GM18498 (cell line): Measurements from ENCODE around the gene CRLF1.
"Not testable (repeated sequence)": the region's sequence is repeated elsewhere in the genome, so short reads cannot be mapped to it uniquely, and the experiment has no call there.

Experiments used
- ATAC-seq: cut with Tn5 transposase; IDR thresholded peaks from one replicate; pipeline ENCODE4 v1.9.1; 2021; ENCODE audit warnings: mild to moderate bottlenecking, moderate library complexity; ENCODE audit not compliant: unreplicated experiment

CRLF1 gene

GRCh38 chr19:18609717-18610051 lies 3.1 kb upstream of the CRLF1 start:
- no peak for ATAC-seq

DNA sequence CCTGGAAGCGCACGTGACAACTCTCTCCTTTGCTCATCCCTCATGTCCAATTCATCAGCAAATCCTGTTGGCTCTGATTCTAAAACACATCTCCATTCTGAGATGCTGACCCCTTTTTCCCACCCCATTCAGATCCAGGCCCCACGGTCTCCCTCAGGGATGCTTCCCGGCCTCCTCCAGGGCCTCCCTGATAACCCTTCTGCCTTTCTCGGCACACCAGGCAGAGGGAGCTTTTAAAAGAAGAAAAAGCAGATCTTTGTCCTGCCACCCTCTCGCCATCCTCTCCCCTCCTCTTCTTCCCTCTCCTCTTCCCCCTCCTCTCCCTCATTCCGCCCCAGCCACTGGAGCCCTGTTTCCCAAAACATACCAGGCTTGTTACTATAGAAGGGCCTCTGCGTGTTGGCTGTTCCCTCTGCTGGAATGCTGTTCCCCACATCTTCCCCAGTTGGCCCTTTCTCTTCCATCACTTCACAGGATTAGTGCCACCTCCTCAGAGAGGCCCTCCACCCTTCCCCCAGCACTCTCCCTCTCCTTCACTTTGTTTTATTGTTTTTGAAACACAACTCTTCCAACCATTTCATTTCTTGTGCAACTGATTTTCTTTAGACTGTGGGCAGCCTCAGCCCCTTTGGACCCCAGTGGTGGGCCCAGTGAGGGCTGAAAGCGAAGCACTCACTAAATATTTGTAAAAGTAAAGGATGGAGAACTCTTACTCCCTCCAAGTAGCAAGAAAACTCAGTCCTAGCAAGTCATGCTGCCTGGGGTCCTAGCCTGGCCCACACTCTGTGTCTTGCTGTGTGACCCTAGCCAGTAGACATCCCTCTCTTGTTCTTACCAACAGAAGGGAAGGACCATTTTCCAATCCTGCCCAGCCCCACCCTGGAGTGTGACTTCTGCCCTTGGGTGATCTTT lies 2.5 kb upstream of the CRLF1 start:
- no peak for ATAC-seq

GRCh38 chr19:18608102-18608804 lies 1.7 kb upstream of the CRLF1 start:
- no peak for ATAC-seq

DNA sequence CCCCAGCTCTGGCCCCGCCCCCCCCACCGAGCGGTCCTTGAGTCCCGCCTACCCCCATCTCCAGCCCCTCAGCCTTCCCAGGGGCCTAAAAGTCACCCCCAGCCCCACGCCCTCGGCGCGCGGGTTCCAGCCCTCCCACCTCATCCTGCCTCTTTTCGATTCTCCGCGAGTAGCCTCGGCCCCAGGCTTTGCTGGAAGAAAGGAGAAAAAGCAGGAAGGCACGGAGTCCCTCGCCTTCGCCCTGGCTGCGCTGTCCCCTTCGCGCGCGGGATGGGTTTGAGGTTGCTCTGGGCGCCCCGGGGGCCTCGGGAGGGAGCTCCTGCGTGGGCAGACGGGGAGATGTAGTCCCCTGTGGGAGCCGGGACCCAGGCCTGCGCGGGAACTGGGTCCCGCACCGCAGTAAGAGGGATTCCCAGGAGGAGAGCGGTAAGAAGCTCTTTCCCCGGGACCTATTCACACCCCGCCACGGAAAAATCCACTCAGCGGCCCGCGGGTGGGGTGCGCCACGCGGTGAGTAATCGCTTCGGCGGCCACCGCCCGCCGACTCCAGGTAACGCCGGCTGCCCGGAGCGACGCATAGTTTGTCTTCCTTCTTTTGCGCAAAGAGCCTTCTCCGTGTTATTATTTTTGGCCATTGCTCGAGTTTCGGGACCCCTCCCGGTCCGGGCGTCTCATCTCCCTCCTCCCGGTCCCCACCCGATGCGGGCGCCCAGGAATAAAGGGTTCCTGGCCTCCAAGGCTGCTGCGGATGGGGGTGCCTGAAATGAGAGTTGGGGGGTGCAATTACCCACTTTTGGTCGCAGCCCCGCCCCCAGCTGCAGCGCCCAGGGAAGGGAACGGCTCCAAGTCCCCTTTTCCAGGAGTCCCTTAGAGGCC lies 865 bp upstream of the CRLF1 start:
- ATAC-seq, result no peak

- no peak for ATAC-seq
Measured at GRCh38 chr19:18605546-18606280, 886 bp downstream of the CRLF1 start.

DNA sequence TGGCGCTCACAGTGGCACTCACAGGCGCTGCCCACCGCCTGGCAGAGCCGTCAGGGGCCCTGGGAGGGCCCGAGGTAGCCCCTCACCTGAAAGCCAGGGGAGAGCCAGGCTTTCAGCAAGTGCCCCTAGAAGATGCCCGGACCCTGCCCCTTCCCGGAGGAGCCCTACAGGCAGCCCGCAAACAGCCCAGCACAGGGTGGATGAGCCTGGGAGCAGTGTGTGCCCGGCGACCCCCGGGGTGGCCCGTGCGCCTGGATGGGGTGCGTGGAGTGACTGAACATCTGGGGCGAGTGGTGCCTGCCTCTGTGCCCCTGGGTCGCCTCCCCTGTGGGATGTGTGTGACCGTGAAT lies 1.4 kb downstream of the CRLF1 start:
- ATAC-seq, result no peak

DNA sequence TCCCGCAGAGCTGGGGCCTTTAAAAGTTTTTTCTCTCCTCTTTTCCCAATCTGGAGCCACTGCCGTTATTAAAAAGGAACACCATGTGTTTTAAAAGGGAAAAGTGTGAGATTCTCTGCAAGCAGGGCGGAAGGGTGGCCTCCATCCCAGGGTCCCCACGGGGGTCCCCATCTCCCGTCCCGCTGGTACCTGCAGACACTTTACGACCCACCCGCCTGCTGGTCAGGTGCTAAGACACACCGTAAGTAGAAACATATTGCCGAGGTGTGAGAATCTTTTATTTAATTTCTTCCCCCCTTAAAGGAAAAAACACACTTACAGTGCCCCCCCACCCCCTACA lies 1.8 kb downstream of the CRLF1 start:
- no peak for ATAC-seq

DNA sequence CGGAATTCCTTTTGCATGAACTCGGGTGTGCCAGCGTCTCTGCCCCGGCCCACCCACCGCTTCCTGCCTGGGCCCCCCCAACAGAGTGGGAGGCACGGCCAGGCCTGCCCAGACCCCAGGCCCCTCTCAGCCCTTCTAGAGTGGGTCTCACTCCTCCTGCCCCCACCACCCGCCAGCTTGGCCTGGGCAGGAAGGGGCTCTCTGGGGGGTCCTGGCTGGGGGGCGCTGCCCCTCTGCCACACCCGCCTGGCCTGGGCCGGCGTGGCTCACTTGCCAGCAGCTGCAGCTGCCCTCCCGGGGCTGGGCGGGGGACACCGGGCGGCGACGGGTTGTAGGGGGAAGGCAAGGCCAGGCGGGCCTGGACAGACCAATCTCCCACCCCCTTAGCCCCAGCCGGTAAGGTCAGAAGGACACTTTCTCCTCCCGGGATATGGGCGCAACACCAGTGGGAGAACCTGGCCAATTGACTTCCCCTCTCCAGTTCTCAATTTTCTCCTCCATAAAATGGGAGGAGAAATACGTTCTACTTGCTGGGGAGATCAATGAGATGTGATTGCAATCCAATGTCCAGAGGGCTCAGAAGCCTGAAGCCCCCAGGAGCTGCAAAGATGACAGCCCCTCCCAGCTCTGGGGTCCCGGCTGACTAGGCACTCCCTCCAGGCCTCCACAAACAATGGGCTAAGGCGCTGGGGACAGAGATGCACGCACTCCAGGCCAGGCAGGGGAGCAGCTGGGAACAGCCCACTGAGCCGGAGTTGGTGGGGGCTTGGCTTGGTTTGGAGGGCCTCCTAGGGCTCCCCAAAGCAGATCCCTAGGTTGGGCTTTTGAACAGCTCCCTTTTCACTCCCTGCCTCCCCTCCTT lies 2.4 kb downstream of the CRLF1 start:
- no peak for ATAC-seq

DNA sequence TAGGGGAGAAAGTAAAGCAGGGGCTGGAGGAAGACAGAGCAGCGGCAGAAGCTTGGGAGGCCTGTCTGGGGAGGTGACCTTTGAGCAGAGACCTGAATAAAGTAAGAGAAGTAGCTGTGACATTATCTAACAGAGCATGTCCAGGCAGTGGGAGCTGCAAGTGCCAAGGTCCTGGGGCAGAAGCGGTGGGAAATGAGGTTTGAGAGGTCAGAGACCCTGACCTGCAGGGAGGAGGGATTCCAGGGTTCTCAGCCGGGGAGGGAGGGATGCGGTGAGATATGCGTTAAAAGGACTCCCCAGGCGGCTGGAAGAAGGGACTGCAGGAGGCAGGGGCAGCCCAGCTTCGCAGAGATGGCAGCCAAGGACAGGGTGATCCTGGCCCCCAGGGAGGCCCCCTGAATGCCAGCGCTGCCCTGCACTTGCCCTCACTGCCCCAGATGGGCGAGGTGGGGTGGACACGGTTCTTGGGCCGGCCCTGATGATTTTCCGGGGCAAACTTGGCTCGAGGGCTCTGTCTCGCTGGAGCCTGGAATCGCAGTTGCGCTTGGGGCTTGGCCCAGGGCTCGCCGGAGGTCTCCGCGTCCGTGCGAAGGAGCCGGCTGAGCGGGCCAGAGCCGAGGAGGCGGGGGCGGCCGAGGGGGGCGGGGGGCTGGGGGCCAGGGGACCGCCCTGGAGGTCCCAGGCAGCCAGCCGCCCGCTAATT lies 3.2 kb downstream of the CRLF1 start:
- no peak for ATAC-seq

GRCh38 chr19:18601875-18602274 lies 4.7 kb downstream of the CRLF1 start:
- ATAC-seq, result no peak

DNA sequence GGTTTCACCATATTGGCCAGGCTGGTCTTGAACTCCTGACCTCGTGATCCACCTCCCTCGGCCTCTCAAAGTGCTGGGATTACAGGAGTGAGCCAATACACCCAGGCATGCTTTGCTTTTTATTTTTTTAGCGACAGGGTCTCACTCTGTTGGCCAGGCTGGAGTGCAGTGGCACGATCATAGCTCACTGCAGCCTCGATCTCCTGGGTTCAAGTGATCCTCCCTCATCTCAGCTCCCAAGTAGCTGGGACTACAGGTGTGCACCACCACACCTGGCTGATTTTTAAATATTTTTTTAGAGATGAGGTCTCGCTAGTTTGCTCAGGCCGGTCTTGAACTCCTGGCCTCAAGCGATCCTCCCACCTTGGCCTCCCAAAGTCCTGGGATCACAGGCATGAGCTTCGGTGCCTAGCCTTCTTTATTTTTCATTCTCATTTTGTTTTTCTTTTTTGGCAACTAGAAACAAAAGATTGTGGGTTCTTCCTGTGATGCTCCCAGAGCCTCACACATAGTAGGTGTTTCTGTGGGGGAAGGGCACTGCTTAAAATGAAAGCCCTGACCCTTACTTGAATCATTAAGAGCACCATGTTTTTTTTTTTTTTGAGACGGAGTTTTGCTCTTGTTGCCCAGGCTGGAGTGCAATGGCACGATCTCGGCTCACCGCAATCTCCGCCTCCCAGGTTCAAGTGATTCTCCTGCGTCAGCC lies 5.8 kb downstream of the CRLF1 start:
- not testable (repeated sequence) for ATAC-seq

GRCh38 chr19:18599485-18599884 lies 7.1 kb downstream of the CRLF1 start:
- no peak for ATAC-seq

DNA sequence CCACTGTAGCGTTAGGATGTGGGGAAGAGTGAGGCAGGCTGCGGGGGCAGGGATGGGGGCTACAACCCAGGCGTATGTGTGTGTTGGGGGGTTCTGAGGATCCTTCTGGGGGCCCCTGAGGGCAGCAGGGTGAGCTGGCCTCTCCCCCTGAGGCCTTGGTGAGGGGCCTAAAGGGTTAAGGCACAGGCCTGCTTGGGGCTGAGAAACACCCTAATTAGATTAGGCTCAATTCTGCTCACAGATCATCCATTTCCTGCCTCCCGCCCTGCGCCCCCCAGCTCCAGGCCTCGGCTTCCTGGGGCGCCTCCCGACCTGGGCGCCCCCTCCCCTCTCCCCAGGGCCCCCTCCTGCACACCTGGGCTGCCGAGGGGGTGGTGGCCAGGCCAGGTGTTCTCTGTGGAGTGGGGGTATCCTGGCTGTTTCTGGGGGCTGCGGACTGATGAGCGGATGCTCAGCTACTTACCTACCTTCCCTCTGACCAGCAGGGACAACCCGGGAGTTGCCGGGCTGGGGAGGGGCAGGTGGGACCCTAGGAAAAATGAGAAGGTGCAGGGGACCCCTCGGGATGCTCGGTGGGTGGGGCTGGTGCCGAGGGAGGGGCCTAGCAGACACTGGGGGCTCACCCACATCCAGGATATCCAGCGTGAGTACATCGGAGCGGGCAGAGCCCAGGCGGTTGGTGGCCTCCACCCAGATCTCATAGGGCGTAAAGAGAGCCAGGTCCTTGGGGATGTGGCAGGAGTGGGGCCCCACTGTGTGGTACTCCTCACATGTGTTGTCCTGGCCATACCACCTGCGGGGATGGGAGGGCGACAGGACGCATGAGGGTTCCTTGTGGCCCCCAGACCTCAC lies 8.6 kb downstream of the CRLF1 start:
- ATAC-seq, result no peak

DNA sequence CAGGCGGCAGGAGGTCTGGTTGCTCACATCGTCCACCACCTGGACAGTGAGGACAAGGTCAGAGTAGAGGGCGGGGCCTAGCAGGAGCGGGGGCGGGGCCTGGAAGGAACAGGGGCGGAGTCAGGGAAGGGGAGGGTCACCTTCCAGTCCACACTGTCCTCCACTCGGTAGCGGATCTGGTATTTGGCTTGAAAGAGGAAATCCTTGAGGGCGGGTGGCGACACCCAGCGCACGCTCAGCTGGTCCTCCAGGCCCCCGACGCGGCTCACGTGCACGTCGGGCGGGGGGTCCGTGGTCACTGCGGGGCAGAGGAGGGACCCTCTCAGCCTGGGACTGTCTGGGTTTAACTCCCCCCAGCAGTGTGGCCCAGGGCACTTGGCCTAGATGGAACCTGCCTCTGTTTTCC lies 9.8 kb downstream of the CRLF1 start:
- no peak for ATAC-seq

DNA sequence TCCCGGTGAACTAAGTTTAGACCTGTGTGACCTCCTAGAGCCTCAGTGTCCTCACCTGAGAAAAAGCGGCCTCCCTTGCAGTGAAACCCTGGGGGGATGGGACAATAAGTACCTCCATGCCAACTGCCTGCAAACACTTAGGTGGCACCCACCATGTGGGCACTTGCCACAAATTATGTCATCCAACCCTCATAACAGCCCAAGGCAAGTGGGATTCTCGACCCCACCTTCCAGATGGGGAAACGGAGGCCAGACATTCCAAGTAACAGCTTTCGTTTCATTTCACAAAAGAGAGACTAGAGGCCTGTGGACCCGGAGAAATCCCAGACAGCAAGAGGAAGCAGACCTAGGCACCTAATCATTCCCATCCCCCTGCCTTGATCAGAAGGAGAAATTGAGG lies 11.1 kb downstream of the CRLF1 start:
- ATAC-seq, result no peak

- ATAC-seq, result no peak
Measured at GRCh38 chr19:18594824-18595373, 11.7 kb downstream of the CRLF1 start.

GRCh38 chr19:18594096-18594823 lies 12.3 kb downstream of the CRLF1 start:
- ATAC-seq, result no peak
